ENCODE measurements around the gene ELOA2.

ELOA2 gene, protein sequence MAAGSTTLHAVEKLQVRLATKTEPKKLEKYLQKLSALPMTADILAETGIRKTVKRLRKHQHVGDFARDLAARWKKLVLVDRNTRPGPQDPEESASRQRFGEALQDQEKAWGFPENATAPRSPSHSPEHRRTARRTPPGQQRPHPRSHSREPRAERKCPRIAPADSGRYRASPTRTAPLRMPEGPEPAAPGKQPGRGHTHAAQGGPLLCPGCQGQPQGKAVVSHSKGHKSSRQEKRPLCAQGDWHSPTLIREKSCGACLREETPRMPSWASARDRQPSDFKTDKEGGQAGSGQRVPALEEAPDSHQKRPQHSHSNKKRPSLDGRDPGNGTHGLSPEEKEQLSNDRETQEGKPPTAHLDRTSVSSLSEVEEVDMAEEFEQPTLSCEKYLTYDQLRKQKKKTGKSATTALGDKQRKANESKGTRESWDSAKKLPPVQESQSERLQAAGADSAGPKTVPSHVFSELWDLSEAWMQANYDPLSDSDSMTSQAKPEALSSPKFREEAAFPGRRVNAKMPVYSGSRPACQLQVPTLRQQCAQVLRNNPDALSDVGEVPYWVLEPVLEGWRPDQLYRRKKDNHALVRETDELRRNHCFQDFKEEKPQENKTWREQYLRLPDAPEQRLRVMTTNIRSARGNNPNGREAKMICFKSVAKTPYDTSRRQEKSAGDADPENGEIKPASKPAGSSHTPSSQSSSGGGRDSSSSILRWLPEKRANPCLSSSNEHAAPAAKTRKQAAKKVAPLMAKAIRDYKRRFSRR

GRCh38 chr18:47035156-47035671 is at the start of gene ELOA2:
Gene ELOA2 (minus strand): TSS chr18:47035621. CDS start chr18:47035264, 357 bp downstream.
- no peak within 1 kb of the TSS for H3K4me3 ChIP-seq (ENCODE audit: low read depth, low read length)
- in situ Hi-C loops (cut with HindIII; ENCODE audit: low sequenced_read_pairs), result no loop called here
- DNase-seq (ENCODE audit: low read depth, low spot score), result no peak
- TF ChIP-seq, protein P1, sequence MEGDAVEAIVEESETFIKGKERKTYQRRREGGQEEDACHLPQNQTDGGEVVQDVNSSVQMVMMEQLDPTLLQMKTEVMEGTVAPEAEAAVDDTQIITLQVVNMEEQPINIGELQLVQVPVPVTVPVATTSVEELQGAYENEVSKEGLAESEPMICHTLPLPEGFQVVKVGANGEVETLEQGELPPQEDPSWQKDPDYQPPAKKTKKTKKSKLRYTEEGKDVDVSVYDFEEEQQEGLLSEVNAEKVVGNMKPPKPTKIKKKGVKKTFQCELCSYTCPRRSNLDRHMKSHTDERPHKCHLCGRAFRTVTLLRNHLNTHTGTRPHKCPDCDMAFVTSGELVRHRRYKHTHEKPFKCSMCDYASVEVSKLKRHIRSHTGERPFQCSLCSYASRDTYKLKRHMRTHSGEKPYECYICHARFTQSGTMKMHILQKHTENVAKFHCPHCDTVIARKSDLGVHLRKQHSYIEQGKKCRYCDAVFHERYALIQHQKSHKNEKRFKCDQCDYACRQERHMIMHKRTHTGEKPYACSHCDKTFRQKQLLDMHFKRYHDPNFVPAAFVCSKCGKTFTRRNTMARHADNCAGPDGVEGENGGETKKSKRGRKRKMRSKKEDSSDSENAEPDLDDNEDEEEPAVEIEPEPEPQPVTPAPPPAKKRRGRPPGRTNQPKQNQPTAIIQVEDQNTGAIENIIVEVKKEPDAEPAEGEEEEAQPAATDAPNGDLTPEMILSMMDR (IDR thresholded peaks at IDR 0.05; ENCODE audit: low read depth, low read length), result no peak

- H3K4me3 ChIP-seq (ENCODE audit: low read depth, low read length), result no peak overlapping the region
- in situ Hi-C loops (cut with HindIII; ENCODE audit: low sequenced_read_pairs), result no loop called here
- TF ChIP-seq, protein P1 (IDR thresholded peaks at IDR 0.05; ENCODE audit: low read depth, low read length), result no peak
- DNase-seq (ENCODE audit: low read depth, low spot score), result no peak
These were observed 46.2 kb upstream of the ELOA2 start for GRCh38 chr18:47081578-47081977.

DNA sequence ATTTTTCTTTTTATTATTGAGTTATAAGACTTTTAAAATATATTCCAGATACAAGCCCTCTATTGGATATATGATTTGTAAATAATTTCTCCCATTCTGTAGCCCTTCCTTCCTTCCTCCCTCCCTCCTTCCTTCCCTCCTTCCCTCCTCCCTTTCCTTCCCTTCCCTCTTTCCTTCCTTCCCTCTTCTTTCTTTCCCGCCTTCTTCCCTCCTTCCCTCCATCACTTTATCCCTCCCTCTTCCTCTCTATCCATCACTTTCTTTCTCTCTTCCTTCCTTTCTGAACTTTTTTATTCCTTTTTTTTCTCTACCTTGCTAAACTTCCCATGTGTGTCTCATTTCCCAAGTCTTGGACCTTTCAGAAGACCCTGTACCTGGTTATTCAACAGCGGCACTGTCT is 45.5 kb upstream of the ELOA2 start:
- no peak for DNase-seq (ENCODE audit: low read depth, low spot score)
- in situ Hi-C loops (cut with HindIII; ENCODE audit: low sequenced_read_pairs), result no loop called here

DNA sequence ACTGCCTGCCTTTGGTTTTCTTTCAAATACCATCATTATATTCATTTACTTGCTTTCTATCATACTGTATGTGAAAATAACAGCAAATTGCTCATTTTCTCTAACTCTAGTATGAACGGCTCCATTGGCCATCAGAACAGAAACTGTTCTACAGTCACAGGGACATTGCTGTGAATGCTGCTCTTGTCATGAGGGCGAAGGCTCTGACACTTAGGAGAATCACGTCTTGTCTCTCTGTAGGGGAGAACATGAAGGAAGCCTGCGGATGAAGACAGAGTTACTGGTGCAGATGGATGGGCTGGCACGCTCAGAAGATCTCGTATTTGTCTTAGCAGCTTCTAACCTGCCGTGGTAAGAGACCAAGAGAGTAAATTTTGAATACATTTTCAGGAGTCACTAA is 41.7 kb upstream of the ELOA2 start:
- TF ChIP-seq, protein P1 (IDR thresholded peaks at IDR 0.05; ENCODE audit: low read depth, low read length), result no peak
- H3K4me3 ChIP-seq (ENCODE audit: low read depth, low read length), result no peak overlapping the region
- in situ Hi-C loops (cut with HindIII; ENCODE audit: low sequenced_read_pairs), result no loop called here
- DNase-seq (ENCODE audit: low read depth, low spot score), result no peak

More for the DNA sequence above, 45.5 kb upstream of the ELOA2 start:
- TF ChIP-seq, protein P1 (IDR thresholded peaks at IDR 0.05; ENCODE audit: low read depth, low read length), result no peak
- no peak overlapping the region for H3K4me3 ChIP-seq (ENCODE audit: low read depth, low read length)

DNA sequence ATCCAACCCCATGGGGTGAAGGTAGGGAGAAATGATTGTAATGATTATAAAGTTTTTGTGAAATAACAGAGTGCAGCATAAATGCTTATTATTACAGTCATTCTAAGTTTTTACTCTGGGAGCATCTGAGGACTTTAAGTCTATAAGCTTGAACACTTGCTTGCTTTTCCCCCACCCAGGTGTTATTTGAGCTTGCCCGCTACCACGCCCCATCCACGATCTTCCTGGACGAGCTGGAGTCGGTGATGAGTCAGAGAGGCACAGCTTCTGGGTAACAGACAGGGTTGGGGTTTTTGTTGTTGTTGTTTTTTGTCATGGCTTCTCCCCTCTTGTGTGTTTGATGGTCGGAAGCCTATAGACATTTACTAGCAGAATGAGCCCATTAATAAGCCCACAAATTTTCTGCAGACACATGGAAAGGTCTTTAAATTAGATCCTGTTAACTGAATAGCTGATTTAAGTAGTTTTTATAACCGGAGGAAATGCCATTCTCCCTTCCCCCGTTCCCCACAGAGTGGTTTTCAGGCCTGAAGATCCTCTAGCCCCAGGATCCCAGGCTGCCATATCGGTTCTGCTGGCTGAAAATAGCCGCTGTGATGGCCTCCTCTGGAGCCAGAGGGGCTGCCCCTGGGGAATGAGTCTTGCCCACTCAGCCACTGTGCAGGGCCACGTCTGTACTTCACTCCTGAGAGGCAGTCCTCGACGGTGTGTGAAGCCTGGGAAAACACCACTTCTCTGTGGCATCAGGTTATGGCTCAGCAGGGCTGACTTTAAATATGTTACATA is 39.9 kb upstream of the ELOA2 start:
- peak; percentile 8 for DNase-seq (ENCODE audit: low read depth, low spot score)
- in situ Hi-C loops (cut with HindIII; ENCODE audit: low sequenced_read_pairs), result no loop called here
- TF ChIP-seq, protein P1 (IDR thresholded peaks at IDR 0.05; ENCODE audit: low read depth, low read length), result no peak
- no peak overlapping the region for H3K4me3 ChIP-seq (ENCODE audit: low read depth, low read length)

DNA sequence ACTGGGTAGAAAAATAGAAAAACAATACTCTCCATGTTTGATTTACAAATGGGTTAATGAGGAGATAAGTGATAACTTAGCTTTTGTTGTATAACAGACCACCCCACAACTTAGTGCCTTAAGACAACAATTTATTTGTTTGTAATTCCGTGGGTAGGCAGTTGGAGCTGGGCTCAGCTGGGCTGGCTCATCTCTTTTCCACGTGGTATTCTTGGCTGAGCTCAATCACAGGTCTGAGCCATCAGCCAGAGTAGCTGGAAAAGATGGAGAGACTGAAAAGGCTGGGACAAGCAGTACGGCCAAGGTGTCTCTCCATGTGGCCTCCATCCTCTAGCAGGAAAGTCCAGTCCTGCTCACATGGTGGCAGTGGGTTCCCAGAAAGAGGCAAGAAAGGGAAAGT is 32.2 kb upstream of the ELOA2 start:
- TF ChIP-seq, protein P1 (IDR thresholded peaks at IDR 0.05; ENCODE audit: low read depth, low read length), result no peak
- no peak for DNase-seq (ENCODE audit: low read depth, low spot score)
- in situ Hi-C loops (cut with HindIII; ENCODE audit: low sequenced_read_pairs), result no loop called here
- no peak overlapping the region for H3K4me3 ChIP-seq (ENCODE audit: low read depth, low read length)

All from astrocyte of the spinal cord (primary cell).